ENCODE data around the gene TUT4.

- TF ChIP-seq MAX (IDR thresholded peaks at IDR 0.05; ENCODE audit: insufficient read depth, insufficient read length) = no peak
- TF ChIP-seq EZH2 (IDR thresholded peaks at IDR 0.05; ENCODE audit: borderline replicate concordance, low read depth, low read length, severe bottlenecking) = no peak
- no peak for TF ChIP-seq CTCF (IDR thresholded peaks at IDR 0.05; ENCODE audit: extremely low read depth in 1 of 2, insufficient read depth in 1 of 2, low read depth in 1 of 2, low read length in 2 of 2)
- TF ChIP-seq POLR2A (IDR thresholded peaks at IDR 0.05; ENCODE audit: low read depth, low read length) = no peak
- TF ChIP-seq POLR2AphosphoS5 (IDR thresholded peaks at IDR 0.05; ENCODE audit: insufficient read depth, low read depth, low read length) = no peak
- TF ChIP-seq MYC (IDR thresholded peaks at IDR 0.05; ENCODE audit: low read depth, low read length) = no peak
- TF ChIP-seq FOS (IDR thresholded peaks at IDR 0.05; ENCODE audit: borderline replicate concordance, insufficient read depth, low read length) = no peak
Observed at GRCh38 chr1:52427152-52427551, 125.7 kb downstream of the TUT4 start.

Data from endothelial cell of umbilical vein (primary cell).